ENCODE data around the gene CFAP206.

CFAP206 gene

DNA sequence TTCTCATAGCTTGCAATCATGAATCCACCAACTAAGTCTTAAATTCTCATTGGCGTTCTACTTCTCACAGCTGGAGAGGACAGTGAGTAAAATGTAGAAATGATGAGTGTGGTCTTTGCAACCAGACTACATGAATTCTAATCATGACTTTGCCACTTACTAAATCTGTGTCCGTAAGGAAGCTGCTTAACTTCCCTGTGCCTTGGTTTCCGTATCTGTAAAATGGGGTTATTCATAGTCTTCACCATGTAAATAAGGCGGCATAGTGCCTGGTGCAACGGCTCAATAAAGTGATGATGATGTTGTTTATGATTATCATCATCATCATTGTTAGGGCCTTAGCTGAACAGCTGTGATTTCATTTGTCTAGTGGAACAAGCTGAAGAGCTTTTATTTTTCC, 12.6 kb downstream of the CFAP206 start:
- DNase-seq (ENCODE audit: low read depth) = no peak
- TF ChIP-seq, protein P1, sequence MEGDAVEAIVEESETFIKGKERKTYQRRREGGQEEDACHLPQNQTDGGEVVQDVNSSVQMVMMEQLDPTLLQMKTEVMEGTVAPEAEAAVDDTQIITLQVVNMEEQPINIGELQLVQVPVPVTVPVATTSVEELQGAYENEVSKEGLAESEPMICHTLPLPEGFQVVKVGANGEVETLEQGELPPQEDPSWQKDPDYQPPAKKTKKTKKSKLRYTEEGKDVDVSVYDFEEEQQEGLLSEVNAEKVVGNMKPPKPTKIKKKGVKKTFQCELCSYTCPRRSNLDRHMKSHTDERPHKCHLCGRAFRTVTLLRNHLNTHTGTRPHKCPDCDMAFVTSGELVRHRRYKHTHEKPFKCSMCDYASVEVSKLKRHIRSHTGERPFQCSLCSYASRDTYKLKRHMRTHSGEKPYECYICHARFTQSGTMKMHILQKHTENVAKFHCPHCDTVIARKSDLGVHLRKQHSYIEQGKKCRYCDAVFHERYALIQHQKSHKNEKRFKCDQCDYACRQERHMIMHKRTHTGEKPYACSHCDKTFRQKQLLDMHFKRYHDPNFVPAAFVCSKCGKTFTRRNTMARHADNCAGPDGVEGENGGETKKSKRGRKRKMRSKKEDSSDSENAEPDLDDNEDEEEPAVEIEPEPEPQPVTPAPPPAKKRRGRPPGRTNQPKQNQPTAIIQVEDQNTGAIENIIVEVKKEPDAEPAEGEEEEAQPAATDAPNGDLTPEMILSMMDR (conservative IDR thresholded peaks at IDR 0.05; ENCODE audit: low read depth, low read length) = no peak
- H3K4me3 ChIP-seq (ENCODE audit: low read depth, low read length) = no peak overlapping the region

DNA sequence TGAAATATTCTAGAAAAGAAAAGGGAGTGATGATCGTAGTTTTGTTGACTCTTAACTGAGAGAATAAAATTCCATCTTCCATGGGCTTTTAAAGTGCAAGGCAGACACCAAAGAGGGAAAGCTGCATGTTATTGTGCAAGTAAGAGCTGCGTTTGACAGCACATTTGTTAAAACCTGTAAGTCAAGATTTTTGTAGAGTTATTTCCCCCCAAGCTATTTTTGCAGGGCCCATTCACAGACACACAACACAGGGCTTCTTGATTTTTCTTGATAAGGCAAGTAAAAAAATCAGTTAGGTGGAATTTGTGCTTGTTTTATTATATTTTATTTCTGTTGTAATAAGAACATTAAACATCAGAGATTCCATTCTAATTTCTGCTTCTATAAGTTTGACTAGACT, 13.8 kb downstream of the CFAP206 start:
- H3K4me3 ChIP-seq (ENCODE audit: low read depth, low read length) = no peak overlapping the region
- DNase-seq (ENCODE audit: low read depth) = no peak
- TF ChIP-seq, protein P1 (conservative IDR thresholded peaks at IDR 0.05; ENCODE audit: low read depth, low read length) = no peak

DNA sequence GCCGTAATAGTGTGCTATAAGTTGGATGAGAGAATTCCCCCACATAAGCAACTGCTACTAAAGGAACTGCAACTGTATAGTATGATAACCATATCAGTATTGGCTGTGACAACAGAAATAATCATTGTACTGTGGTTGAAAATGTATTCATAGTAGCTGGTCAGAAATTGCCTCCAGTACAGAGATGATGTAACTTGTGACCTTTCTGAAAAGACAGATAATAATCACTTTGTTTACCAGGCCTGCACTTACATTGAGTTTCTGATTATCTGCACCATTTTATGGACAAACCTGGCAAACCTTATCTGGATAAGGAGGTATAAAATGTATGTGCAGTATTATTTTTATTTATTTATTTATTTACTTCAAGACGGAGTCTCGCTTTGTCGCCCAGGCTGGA, 19.0 kb downstream of the CFAP206 start:
- DNase-seq (ENCODE audit: low read depth) = no peak
- no peak overlapping the region for H3K4me3 ChIP-seq (ENCODE audit: low read depth, low read length)
- TF ChIP-seq, protein P1 (conservative IDR thresholded peaks at IDR 0.05; ENCODE audit: low read depth, low read length) = no peak

DNA sequence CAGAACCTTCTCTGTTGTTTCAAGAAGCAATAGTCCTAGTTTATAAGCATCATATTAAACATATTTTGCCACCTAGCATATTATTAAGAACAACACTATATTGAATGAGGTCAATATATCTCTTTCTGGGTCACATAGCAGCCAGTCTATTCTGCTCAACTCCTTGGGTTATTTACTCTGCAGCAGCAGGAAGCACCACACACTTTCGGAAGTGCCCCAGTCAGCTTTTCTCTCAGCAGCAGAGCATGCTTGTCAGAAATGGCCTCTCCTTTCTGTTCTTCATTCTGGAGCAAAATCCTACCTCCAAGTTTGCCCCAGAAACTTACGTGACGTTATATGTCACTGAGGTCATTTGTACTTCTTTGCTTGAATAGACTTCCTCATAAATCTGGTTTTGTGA, 22.7 kb downstream of the CFAP206 start:
- TF ChIP-seq, protein P1 (conservative IDR thresholded peaks at IDR 0.05; ENCODE audit: low read depth, low read length) = no peak
- DNase-seq (ENCODE audit: low read depth) = no peak
- H3K4me3 ChIP-seq (ENCODE audit: low read depth, low read length) = no peak overlapping the region

DNA sequence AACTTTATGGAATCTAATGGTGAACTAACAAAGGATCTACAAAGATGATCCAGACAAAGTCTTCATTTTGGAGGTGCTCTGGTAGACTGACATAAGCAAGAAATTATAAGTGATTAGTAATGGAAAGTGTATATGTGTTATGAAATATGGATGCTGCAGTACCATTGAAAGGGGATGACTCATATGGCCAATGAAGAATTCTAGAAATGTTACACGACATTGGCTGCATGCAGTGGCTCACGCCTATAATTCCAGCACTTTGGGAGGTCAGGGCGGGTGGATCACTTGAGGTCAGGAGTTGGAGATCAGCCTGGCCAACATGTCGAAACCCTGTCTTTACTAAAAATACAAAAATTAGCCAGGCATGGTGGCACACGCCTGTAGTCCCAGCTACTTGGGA, 23.5 kb downstream of the CFAP206 start:
- TF ChIP-seq, protein P1 (conservative IDR thresholded peaks at IDR 0.05; ENCODE audit: low read depth, low read length) = no peak
- peak; percentile 18 for DNase-seq (ENCODE audit: low read depth)
- H3K4me3 ChIP-seq (ENCODE audit: low read depth, low read length) = no peak overlapping the region

DNA sequence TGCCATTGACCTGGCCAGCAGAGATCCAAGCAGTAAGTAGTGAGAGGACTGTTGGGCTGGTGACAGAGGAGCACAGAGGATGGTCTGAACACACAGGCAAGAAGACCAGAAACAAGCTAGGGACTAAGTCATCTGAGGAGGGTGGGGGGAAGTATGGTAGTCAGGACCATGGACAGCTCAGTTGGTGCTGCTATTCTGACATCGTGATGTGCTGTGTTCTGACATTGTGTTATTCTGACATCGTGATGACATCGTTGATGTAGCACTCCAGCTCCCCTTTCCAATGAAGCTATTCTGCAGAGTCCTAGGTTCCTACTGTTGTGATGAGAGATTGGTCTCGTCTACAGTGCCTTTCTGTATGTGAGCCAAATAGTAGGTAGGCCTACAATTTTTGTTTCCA, 28.7 kb downstream of the CFAP206 start:
- peak; percentile 82 for DNase-seq (ENCODE audit: low read depth)
- TF ChIP-seq, protein P1 (conservative IDR thresholded peaks at IDR 0.05; ENCODE audit: low read depth, low read length) = no peak

DNA sequence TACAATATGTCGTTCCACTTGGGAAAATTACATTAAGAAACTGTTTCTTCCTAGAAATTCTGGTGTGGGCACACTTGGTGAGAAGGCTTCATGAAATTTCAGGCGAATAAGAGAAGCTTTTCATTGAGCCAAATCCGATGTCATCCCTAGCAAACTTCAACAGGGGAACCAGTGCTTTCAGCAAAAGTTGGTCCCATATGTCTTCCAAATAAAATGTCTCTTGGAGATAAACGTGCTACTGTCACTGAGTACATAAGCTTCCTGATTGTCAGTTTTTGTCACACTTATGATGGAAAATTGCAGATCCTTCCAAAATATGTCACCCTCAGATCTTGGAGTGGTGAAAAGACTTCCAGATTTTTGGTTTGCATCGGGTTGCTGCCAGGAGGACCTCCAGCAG, 33.9 kb downstream of the CFAP206 start:
- no peak for DNase-seq (ENCODE audit: low read depth)
- TF ChIP-seq, protein P1 (conservative IDR thresholded peaks at IDR 0.05; ENCODE audit: low read depth, low read length) = no peak
- no peak overlapping the region for H3K4me3 ChIP-seq (ENCODE audit: low read depth, low read length)

More for the DNA sequence above, 28.7 kb downstream of the CFAP206 start:
- no peak overlapping the region for H3K4me3 ChIP-seq (ENCODE audit: low read depth, low read length)
